Activated CD8-positive, alpha-beta memory T cell treated with anti-CD3 and anti-CD28 coated beads, Interleukin-2, amount 50 U/mL, for 24 hours (primary cell): ENCODE data around the gene GPC5.

Source experiments
- DNase-seq: peaks from one replicate; pipeline ENCODE4 v3.0.0-alpha.2; 2020; ENCODE audit errors: extremely low read depth

GPC5 gene

GRCh38 chr13:91592056-91593014 lies 193.9 kb downstream of the GPC5 start:
- DNase-seq: no peak

DNA sequence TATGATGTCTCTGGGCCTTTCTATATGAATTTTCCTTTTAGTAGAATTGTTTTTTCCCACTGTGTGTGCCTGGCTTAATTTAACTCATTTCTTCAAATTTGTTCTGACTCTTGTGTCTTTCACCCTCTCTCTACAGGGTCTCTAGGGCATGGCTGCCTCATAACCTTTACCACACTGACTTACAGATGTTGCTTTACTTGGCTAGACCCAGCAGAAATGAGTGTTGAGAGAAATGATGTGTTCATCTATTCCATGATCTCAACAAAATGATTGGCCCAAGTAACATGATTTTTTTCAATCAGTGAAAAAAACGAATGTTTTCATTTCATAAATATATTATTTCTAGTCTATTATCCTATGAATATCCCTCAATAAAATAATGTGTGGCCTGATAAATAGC lies 195.0 kb downstream of the GPC5 start:
- DNase-seq: no peak

GRCh38 chr13:91594061-91594460 lies 195.6 kb downstream of the GPC5 start:
- no peak for DNase-seq

GRCh38 chr13:91595677-91596076 lies 197.3 kb downstream of the GPC5 start:
- DNase-seq: no peak

DNA sequence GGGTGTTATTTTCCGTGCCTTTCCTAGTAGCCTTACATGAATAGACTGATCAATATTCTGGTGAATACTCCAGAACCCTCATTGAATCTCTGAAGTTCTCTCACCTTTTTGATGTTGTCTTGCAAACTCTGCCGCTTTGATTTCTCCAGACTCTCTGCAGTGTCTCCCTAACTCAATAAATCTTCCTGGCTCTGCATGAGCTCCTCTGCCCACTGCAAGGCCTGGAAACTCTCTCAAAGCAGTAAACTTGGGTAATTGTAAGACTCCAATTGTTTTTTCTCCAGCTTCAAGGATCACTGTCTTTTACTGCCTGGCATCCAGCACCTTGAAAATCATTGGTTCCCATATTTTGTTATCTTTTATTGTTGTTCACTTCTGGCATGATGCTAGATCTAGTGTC lies 198.4 kb downstream of the GPC5 start:
- no peak for DNase-seq

GRCh38 chr13:91598655-91599054 lies 200.2 kb downstream of the GPC5 start:
- no peak for DNase-seq

DNA sequence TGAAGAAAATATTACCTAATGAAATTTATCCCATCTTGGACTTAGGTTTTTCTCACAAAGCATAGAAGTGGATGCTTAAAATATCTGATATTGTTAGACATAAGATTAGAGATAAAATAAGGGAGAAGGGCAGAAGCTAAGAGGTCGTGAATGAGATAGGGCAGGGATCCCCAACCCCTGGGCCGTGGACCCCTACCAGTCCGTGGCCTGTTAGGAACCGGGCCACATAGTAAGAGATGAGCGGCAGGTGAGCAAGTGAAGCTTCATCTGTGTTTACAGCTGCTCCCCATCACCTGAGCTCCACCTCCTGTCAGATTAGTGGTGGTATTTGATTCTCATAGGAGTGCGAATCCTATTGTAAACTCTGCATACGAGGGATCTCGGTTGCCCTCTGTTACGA lies 202.9 kb downstream of the GPC5 start:
- DNase-seq: no peak

- no peak for DNase-seq
Observed at GRCh38 chr13:91601807-91602206, 203.4 kb downstream of the GPC5 start.

- no peak for DNase-seq
Observed at GRCh38 chr13:91609353-91609752, 210.9 kb downstream of the GPC5 start.

DNA sequence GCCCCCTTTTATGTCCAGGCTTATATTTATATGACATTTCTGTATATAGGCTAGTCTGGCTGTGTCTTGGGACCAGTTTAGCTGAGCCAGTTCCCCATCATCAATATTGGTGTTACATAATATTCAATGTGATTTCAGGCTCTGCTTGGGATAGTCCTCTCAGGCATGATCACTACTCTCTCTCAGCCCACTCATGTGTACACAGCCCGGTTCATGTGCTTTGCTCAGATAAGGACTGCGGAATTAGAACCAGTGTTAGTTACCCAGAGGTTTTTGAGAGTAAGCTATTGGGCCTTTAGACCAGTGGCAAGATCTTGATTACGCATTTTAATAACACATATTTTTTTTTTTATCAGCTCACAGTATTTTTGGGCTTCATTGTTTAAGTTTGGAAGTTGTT lies 219.9 kb downstream of the GPC5 start:
- DNase-seq: no peak

GRCh38 chr13:91620670-91621141 lies 222.3 kb downstream of the GPC5 start:
- no peak for DNase-seq

DNA sequence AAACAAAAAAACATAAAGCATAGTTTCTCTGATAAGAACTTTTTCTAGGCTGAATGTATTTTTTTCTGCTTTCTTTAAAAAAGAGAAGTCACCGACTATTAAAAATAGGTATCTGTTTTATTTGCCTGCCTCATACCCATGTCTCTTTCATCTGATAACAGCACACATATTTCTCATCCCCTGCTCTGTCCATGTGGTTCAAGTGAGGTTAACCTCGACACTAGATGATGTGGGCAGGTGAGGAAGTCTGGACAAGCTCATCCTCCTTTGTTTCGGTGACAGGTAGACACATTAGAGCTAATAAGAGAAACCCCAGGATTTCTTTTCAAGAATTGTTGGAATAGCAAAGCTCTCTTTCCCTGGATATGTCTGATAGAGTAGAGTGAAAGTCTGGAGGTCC lies 222.7 kb downstream of the GPC5 start:
- DNase-seq: no peak

DNA sequence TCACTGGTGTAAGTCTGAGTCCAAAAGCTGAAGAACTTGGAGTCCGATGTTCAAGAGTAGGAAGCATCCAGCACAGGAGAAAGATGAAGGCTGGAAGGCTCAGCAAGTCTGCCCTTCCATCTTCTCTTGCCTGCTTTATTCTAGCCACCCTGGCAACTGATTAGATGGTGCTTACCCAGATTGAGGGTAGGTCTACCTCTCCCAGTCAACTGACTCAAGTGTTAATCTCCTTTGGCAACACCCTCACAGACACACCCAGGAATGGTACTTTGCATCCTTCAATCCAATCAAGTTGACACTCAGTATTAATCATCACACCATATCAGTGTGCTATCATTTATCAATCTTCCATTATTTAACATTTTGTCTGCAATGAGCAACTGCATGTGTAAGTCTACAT lies 223.5 kb downstream of the GPC5 start:
- no peak for DNase-seq

GRCh38 chr13:91622778-91623550 lies 224.5 kb downstream of the GPC5 start:
- no peak for DNase-seq

DNA sequence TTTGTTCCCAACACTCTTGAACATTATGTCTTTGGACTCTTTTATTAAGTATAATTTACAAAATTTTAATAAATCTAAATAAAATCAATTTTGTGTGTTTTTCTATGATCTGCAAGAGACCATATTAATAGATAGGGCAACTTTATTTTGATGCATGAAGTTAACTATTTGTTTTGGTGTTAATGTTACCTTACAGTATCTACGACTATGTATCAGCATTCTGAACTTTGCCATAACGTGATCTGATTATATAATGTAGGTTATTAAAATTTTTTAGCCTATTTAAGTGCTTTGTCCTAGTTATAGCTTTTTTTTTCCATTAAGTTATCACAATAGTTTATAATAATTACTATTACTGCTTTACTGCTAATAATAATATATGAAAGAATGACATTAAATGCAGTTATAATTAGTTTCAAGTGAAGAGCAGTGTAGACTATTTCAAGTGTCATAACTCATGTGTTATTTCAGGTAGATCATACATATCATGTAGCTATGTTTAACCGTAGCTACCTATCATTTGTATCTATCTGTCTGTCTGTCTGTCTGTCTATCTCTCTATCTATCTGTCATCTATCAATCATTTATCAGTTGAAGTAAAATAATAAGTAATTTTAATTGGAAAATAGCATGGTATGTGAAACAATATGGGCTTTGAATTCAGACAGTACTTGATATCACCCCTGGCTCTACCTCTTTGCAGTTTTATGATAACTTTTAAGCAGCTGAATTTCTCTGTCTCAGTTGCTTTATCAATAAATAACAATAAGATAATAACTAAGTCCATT lies 229.7 kb downstream of the GPC5 start:
- DNase-seq: no peak

DNA sequence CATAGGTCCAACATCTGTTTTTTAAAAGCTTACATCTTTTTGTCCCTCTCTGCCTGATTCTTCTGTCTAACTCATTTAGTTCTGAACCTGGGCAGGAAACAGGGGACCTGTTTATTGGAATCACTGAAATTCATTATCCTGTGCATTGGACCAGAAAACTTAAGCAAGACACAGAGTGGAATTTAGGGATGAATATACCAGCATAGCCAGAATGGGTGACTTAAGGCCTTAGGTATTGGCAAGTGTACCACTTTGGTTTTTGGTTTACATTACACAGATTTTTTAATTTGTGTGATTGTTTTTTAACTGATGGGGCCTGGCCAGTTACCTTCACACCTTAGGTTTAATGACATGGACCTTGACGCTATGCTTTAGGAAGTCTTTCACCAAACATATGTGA lies 232.5 kb downstream of the GPC5 start:
- DNase-seq: no peak

DNA sequence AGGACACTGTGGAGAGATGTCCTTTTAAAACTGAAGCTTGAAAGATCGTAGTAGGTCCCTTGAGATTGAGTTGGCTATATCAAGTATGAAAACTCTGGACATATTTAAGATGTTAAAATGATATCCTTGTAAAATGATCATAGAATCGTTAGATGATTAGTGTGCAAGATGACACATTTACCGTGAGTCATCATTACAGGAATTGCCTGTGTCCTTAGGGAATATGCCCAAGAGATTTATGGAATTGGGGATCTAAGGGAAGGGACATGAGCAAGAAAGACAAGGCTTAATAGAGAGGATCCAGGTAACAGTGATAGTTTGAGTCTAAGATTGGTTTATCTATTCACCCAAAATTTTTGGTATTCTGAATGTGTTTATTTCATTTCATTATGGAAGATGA lies 233.7 kb downstream of the GPC5 start:
- no peak for DNase-seq

- DNase-seq: no peak
Observed at GRCh38 chr13:91639330-91639729, 240.9 kb downstream of the GPC5 start.

DNA sequence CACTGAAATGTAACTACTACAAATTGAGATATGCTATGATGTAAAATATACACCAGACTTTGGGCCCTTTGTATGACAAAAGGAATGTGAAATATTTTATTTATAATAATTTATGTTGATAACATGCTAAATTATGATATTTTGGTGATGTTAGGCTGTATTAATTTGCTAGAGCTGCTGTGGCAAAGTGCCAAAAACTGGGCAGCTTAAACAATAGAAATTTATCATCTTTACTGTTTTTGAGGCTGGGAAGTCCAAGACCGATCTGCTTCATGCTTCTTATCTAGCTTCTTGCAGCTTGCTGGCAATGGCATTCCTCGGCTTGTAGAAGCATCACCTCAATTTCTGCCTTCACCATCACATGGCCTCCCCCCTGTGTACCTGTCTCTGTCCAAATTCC lies 245.0 kb downstream of the GPC5 start:
- DNase-seq: no peak

DNA sequence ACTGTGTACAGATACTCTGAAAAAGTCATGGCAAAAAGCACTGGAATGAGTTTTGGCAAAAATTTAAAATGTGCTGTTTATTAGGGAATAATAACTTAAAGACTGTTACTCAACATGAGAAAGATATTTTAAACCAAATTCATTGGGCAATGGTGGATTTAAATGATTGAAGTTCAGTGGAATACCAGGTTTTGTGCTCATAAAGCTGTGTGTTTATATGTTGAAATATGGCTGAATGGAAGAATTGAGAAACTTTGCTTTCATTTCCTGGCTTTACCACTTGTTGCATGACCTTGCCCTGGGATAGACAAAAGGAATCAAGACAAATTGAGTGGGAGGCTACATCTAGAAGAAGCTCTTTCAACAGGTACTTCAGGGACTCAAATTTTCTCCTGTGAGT lies 246.4 kb downstream of the GPC5 start:
- no peak for DNase-seq

GRCh38 chr13:91647361-91647990 lies 249.1 kb downstream of the GPC5 start:
- no peak for DNase-seq

DNA sequence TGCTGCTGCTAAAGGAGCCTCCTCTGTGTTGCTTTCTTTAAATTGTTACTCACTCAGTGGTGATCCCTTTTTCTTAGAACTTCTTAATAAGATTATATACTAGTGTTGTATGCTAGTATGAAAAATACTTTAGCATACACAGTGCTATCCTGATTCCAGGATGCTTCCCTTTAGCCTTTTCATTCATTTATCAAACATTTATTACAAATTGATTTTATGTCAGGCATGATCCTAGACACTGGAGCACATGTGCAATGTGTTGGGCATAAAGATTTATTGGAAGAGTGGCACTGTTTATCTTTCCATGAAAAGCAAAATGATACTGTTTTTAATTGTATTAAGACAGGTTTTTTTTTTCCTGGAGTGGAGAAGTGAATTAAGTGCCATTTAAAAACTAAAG lies 249.6 kb downstream of the GPC5 start:
- DNase-seq: no peak
